Suppressor macrophage treated with lipopolysaccharide for 4 hours (primary cell): ENCODE measurements around the gene ANXA6.

Experiments used
- DNase-seq: peaks from one replicate; pipeline ENCODE4 v3.0.0-alpha.2; 2020

The ANXA6 gene

DNA sequence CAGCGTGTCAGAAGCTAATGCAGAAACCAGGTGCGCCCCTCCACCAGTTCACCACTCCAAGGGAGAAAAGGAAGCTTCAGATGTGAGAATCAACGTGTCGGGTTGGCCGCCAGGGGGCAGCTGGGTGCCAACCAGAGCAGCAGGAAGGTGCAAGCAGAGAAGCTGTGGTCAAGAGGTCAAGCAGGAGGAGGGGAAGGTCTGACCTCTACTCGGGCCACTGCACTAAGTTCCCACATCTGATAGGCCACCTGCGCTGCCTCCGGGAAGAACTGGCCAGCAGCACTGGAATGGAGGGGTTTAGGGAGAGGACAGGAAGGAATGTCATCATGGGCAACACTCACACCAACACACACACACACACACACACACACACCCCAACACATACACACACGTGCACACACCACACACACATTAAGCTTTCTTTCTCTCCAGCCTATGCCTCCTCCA is 31.4 kb downstream of the ANXA6 start:
- peak; percentile 80 for DNase-seq

DNA sequence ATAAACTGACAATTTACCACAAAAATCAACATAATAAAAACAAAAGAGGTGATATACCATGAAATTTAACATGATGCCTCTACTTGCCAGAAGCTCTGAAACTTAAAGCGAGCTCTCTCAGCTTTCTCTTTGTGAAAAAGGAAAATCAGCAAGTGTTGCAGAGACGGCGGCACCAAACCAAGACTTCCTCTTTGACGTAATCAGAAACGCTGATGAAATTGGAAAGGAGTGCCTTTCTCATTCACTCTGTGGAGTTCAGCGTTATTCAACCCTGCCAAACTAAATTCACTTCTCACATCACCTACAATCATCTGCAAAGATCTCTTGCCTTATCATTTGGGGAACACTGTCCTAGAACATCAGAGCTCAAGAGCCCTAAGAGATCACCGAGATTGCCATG is 32.2 kb downstream of the ANXA6 start:
- peak; percentile 85 for DNase-seq

DNA sequence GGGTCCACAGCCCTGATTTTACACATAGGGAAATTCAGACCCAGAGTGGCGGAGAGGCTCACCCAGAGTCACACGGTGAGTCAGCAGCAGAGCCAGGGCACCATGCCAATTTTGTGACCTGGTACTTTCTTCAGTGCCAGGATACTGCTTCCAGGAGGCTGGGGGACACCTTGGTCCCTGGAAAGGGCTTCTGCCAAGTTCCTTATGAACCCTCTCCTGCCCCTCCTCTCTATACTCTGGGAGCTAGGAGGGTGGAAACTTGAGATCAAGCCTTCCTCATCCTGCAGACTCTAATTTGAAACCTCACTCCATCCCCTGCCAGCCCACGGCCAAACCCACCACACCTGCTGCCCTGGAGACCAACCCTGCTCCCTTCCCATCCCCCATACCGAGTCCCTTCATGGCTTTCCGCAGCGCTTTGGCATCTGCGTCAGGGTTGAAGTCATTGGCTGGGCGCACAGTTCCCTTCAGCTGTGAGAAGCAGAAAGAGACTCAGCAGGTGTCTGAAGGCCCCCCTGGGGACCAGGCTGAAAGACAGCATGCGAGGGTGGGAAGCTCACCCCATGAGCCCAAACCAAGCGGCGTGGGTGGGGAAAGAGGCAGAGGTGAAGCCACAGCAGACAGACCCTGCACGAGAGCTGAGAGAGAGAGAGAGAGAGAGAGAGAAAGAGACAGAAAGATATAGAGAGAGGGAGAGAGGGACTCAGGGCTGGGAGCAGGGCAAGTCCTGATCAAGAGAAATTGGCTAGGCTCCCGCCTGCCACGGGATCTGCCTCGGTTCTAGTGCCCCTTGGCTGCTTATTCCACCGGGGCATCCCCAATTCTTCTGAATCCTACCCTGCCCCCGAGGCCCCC is 33.5 kb downstream of the ANXA6 start:
- peak; percentile 37 for DNase-seq

DNA sequence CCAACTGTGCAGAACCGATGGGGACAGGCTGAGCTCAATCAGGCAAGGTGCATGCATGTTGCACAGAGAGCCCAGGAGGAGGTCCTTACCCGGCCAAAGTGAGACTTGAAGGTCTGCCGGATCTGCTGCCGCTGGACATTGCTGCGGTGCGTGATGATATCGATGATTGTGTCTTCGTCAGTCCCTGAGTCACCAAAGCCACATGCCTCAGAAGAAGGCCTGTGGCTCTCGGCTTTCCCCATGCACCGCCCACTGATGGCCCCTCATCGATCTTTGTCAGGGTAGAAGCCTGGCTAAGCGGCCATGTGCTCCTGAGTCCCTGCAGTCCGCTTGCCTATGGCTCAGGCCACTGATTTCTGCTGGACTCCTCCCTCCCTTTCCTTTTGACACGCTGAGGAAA is 34.8 kb downstream of the ANXA6 start:
- no peak for DNase-seq

DNA sequence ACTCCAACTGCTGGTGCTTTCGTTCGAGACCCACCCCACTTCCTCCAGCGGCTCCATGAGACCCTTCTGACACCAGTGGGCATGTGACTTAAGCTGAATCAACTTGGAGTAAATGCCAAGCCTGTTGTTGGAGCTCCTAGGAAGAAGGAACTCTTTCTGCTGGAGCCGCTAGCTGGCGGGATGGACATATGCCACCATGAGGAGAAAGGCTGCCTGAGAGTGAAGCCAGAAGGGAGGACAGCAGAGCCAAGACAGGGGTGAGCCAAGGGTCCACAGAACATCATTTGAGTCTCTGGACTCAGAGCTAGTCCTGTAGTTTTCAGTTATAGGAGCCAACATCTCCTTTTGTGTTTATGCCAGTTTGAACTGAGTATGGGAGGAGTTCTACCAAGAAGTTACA is 35.9 kb downstream of the ANXA6 start:
- DNase-seq = no peak

DNA sequence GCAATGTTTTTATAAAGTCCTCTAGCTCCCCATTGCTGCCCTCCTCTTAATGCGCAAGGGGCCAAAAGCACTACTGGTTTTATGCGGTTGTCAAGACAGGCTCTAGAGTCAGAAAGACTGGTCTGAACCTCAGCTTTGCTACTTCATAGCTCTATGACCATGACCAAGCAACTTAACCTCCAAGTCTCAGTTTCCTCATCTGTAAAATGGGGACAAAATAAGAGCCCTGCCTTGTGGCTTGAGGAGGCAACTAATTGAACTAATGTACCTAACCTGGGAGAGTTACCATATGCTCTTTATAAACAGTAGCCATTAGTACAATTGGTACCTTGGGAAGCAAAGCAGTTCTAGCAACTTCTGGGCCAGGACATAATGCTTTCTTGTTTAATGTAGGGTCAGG is 36.5 kb downstream of the ANXA6 start:
- no peak for DNase-seq

DNA sequence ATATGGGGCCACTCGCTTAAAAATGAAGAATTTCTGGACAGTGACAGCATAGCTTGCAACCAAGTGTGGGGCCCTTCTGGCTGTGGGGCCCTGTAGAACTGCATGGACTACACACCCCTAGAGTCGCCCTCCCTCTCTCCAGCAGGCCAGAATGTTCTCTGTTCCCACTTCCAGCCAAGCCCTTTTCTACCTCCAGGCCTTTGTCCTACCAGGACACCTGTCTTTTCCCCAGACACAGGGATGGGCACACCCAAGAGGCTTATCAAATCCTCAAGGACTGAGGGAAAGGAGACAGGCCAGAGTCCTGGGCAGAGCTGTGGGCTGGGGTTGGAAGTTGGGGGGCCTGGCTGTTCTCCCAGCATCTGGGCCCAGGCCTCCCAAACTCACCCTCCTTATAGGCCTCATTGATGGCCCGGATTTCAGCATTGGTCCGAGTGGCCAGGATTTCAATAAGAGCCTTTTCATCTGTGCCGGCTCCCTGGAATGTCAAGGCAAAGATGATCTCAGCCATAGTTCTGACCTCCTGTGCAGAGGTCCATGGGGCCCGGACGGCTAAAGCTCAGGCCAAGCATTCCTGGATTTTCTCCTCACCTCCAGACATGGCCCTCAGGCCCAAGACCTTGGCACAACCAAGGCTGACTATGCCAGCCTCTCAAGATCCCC is 38.5 kb downstream of the ANXA6 start:
- DNase-seq = no peak

DNA sequence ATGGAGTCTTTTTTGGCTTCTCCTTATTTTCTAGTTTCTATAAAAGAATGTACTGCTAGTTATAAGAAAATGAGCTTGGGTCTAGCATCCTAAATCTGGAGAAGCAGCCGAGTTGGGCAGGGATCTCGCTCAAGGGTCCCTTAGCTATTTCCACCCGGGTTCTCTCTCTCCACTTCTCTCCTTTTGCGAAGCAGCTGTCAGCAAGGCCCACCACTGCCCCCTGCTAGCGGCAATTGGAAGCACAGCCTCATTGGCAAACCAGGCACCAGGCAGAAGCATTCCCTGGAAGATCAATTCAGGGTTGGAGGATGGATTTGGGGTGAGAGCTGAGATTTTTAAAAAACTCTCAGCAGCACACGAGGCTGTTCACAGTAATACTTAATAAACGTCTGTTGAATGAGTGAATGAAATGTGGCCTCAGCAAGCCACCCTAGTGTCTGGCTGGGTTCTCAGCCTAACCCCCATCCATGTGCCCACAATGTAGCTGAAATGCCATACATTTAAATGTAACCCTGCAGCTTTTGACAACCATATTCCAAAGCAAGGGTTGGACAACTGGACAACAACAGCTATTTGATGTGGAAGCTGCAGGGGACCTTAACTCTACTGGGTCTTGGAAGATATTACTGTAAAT is 42.2 kb downstream of the ANXA6 start:
- DNase-seq = peak; percentile 86

DNA sequence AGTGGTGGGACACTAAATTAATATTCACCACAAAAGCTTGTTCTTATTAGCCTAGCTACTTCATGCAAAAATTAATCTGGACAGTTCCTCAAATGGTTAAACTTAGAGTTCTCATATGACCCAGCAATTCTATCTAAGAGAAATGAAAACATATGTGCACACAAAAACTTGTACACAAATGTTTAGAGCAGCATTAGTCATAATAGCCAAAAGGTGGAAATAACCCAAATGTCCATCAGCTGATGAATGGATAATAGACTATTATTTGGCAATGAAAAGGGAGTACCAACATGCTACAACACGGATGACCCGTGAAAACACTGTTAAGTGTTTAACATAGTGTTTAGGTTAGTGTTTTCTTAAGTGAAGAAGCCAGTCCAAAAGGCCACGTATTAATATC is 43.9 kb downstream of the ANXA6 start:
- DNase-seq = peak; percentile 31

DNA sequence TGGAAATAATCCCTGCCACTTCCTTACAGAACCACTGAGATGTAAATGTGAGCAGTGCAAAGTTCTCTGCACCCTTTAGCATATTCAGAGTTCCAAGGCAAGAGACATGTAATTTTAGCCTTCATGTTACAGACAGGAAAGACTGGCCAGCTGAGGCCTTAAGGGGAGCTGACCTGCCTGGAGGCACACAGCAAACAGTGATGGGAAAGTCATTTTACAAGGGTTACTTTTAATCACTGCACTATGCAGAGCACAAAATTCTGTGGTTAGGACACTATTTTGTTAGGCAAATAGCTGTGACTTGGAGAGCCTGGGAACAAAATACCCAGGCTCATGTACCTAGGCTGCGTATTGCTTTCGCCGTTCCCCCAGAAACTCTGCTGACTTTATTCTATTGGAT is 46.6 kb downstream of the ANXA6 start:
- no peak for DNase-seq

DNA sequence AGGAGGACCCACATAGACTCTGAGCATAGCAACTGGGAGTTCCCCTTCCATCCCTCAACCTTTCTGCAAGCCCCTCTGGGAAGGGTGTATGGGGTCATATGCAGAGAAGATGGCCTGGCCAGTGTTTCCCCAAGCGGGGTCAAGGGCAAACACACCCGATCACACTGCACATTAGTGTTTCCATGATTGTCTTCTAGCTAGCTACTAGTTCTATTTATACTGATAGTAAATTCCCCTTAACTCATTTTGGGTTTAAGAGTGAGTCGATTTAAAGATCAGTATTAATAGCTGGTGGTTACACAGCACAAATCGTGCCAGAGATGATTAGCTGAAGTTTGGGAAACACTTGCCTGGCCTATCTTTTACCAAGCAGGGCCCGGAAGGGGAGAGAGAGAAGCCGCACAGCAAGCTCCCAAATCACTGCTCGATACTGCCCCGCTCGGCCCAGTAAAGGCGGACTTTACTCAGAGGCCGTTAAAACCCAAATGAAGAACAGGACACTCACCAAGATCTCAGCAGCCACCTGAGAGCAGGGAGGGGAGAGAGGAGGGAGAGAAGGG is 47.4 kb downstream of the ANXA6 start:
- DNase-seq = no peak

DNA sequence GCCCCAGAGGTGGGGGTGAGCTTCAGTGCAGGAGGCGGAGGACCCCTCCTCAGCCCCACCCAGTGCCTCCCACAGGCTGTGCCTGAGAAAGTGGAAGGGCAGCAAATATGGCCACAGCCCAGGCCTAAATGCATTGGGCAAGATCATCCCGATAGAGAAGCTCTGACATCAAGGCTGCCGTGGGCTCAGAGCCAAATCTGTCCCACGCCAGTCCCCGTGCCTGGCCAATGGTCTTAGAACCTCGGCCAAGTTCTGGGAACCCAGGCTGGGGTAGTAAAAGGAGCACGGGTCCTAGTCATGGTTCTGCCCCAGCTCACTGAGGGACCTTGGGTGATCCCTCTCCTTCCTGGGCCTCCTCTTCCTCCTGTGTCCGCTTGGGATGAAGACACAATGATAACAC is 49.0 kb downstream of the ANXA6 start:
- DNase-seq = no peak

DNA sequence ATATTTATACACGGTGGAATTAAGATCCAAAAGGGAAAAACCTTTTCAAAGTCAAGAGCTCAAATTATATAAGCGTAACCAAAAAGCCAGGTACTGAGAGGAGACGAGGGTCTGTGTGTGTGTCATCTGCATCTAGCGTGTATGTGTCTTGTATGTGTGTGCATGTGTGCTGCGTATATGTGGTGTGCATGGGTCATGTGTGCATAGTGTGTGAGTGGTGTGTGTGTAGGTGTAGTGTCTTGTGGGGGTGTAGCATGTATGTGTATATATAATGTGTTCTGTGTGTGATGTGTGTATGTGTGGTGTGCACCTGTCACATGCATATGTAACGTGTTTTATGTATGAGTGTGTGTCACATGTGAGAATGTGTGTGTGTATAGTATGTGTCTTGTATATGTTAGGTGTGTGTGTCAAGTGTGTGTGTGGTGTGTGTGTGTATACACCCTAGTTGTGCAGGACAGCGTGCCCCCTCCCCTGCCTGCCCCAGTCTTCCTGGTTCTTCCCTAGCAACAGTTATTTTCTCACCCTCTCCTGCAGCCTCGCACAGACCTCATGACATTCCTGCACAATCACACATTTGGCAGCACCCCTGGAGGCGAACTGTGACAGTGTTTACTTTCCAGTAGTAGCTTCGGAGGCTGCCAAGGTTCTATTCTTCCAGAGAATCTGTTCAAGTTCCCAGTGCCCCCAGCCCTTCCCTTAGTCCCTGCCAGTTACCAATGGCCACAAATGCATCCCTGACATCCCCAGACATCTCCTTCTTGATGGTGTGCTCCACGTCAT is 49.6 kb downstream of the ANXA6 start:
- DNase-seq = no peak

DNA sequence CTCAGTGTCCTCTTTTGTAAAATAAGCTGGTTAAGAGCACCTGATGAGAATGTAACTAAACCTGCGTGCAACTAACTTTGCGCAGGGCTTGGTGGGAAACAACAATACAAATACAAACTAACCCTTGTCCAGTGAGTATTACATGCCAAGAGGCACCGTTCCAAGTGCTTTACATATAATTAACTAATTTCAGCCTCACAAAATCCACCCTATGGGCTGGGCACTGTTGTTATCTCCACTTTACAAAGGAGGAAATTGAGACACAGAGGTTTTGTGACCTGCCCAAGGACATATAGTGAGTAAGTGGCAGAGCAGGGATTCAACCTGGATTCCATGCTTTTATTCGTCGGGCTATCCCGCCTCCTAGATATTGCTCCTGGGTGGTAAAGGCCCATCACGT is 50.5 kb downstream of the ANXA6 start:
- DNase-seq = no peak

DNA sequence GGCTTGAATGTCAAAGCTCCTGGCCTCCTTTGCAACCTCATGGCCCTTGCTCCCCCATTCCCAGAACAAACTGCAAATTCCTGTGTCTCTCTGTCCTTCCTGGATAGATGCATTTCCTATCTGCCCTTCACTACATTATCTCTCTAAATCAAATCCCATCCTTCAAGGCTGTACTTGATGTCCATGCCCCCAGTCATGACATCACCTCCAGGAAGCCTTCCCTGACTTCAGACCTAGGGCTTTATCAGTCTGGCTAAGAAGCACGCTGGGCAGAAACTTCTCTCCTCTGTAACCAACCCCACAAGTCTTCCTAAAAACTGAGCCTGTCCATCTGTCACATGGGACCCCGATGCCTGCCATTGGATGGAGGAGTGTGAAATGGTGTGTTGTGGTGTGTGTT is 51.1 kb downstream of the ANXA6 start:
- DNase-seq = no peak

DNA sequence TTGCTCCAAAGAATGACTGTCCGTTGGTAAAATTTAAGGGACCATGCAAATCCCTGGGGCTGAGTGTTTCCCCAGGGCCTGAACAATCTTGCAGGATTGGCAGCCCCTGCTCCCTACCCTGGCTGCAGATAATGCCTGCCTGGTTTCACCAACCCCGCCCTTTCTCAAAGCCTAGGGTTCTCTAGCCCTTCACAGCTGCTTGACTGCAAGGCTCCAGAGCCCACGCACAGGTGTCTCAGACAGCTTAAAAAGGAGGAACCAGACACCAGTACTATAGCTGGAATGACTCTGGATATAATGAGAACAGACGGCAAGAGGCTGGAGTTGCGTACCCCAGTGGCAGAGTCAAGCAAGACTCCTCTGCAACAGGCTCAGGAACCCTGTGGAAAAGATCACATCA is 51.5 kb downstream of the ANXA6 start:
- no peak for DNase-seq

DNA sequence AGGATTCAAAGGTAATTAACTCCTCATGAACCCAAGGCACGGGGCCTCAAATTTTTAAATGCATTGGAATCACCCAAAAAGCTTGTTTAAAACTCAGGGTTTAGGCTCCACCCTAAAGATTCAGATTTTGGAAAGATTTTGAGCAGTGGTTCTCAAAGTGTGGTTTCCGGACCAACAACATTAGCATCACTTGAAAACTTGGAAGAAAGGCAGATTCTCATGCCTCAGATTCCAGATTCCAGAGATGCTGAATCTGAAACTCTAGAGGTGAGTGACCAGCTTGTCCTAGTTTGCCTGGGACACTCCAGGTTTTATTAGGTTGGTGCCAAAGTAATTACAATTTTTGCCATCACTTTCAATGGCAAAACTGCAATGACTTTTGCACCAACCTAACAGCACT is 52.0 kb downstream of the ANXA6 start:
- no peak for DNase-seq

DNA sequence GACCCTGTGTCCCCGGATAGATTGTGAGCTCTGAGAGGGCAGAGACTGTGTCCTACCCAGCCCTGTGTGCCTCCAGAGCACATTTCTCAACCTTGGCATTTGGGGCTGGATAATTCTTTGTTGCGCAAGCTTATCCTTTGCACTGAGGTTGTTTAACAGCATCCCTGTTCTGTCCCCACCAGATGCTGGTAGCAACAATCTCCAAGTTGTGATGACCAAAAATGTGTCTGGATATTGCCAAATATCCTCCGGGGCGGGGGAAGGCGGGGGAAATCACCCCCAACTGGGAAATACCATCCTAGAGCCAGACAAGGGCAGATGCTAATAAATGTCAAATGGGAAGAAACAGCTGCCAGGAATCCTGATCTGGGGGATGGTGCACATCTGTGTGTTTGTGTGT is 52.8 kb downstream of the ANXA6 start:
- peak; percentile 81 for DNase-seq

DNA sequence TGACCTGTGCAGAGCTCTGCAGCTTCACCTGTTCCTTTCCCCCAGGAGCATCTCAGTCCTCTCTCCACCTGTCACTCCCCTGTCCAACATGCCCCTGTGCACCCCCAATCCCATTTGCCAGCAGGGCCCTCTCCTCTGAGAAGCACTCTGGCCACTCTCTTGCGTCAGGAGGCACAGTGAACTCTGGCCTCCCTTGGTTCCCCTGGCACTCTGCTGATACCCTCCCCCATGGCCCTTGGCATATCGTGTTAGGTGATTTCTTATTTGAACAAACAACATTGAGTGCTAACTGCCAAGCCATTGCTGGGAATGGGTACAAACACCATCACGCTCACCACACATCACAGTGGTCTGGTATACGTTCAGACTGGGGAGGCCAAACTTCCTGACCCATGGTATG is 55.8 kb downstream of the ANXA6 start:
- no peak for DNase-seq

DNA sequence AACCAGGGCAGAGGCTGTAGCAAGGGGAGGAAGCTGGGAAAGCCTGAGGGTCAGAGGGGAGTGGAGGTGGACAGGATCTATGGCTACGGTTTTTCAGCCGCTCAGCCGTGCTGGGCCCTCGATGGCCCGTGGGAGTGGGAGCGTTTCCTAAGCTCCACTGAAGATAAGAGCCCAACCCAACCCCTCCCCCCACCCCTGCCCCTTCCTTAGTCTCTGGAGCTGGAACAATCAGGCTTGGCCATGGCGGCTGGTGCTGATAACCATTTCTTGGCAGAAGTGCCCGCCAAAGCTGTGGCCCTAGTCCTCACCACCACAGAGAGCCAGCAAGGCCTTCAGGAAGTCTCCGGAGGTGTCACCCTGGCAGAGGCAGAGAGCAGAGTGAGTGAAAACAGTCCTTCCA is 56.4 kb downstream of the ANXA6 start:
- DNase-seq = no peak

DNA sequence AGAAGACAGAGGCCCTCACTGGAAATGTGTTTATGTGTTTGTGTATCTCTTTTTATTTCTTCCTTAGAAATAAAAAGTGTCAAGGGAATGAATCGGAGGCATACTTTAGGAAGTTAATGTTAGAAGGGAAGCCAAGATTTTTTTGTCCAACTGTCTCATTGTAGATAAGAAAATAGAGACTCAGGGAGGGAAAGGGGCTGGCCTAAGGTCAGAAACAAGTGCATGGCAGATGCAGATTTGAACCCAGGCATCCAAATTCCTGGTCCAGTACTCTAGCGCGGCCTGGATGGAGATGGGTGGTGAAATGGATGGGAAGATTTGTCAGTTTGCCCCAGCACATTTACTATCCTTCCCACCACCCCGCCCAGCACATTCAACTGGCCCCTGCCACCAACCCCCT is 56.9 kb downstream of the ANXA6 start:
- DNase-seq = no peak

DNA sequence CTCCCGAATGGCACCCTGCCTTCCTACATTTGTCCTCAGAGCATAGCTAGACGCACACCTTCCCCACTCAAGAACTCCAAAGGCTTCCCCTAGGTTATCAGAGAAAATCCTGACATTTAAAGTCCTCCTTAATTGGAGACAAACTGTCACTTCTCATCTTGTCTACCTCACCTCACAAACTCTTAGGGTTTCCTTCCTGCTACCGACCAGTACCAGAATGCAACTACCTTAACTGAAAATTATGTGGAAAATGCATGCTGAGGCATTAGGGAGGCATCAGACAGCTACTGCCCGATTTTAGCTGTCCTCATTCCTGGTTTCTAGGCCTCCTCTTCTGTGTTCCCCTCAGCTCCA is 58.8 kb downstream of the ANXA6 start:
- DNase-seq = no peak
